Measurements from ENCODE around the gene SPO11.

Gene SPO11

GRCh38 chr20:57379263-57379647, 49.7 kb downstream of the SPO11 start:
- DNase-seq: no peak

- no peak for DNase-seq
These were observed 50.6 kb downstream of the SPO11 start for GRCh38 chr20:57380081-57380750.

- peak; percentile 63 for DNase-seq
These were observed 52.2 kb downstream of the SPO11 start for GRCh38 chr20:57381596-57382503.

- DNase-seq: no peak
These were observed 52.9 kb downstream of the SPO11 start for GRCh38 chr20:57382516-57382915.

GRCh38 chr20:57383447-57384347, 54.1 kb downstream of the SPO11 start:
- no peak for DNase-seq

GRCh38 chr20:57384486-57384885, 54.9 kb downstream of the SPO11 start:
- no peak for DNase-seq

- DNase-seq: no peak
These were observed 55.6 kb downstream of the SPO11 start for GRCh38 chr20:57384953-57385761.

GRCh38 chr20:57385940-57386339, 56.3 kb downstream of the SPO11 start:
- no peak for DNase-seq

GRCh38 chr20:57386762-57387161, 57.2 kb downstream of the SPO11 start:
- no peak for DNase-seq

- DNase-seq: no peak
These were observed 57.9 kb downstream of the SPO11 start for GRCh38 chr20:57387463-57387862.

- no peak for DNase-seq
These were observed 58.4 kb downstream of the SPO11 start for GRCh38 chr20:57387945-57388371.

- DNase-seq: peak; percentile 49
These were observed 59.5 kb downstream of the SPO11 start for GRCh38 chr20:57388953-57389694.

GRCh38 chr20:57389695-57390603, 60.3 kb downstream of the SPO11 start:
- peak; percentile 4 for DNase-seq

- DNase-seq: peak; percentile 65
These were observed 61.2 kb downstream of the SPO11 start, which contains the start of gene RBM38 for GRCh38 chr20:57390604-57391438. TSS of gene RBM38 (plus strand) at chr20:57391396. CDS start at chr20:57391582, 186 bp downstream.

- DNase-seq: no peak
These were observed 62.1 kb downstream of the SPO11 start for GRCh38 chr20:57391439-57392301.

- DNase-seq: no peak
These were observed 63.1 kb downstream of the SPO11 start for GRCh38 chr20:57392512-57393271.
